ENCODE results near the gene MYT1.

DNA sequence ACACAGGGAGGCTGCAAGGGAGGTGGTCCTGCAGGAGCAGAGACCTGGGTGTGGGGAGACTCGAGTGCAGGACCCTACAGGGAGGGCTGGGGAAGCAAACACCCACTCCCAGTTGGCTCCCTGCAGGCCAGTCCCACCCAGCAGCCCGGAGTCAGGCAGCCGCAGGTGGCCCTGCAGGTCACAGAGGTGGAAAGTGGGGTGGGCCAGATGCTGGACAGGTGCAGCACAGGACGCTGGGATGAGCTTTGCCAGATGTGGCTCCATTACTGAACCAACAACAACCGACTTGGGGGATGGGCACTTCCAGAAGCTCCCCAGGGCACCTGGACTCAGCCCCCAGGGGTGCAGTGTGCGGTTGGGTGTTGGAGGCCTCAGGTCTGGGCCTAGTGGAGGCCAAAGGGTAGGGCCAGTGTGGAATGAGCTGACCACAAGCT, 26.6 kb upstream of the MYT1 start:
- TF ChIP-seq, protein P1, sequence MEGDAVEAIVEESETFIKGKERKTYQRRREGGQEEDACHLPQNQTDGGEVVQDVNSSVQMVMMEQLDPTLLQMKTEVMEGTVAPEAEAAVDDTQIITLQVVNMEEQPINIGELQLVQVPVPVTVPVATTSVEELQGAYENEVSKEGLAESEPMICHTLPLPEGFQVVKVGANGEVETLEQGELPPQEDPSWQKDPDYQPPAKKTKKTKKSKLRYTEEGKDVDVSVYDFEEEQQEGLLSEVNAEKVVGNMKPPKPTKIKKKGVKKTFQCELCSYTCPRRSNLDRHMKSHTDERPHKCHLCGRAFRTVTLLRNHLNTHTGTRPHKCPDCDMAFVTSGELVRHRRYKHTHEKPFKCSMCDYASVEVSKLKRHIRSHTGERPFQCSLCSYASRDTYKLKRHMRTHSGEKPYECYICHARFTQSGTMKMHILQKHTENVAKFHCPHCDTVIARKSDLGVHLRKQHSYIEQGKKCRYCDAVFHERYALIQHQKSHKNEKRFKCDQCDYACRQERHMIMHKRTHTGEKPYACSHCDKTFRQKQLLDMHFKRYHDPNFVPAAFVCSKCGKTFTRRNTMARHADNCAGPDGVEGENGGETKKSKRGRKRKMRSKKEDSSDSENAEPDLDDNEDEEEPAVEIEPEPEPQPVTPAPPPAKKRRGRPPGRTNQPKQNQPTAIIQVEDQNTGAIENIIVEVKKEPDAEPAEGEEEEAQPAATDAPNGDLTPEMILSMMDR (IDR thresholded peaks at IDR 0.05) = no peak
- TF ChIP-seq ZFX (IDR thresholded peaks at IDR 0.05; ENCODE audit: borderline replicate concordance) = no peak

All from 22Rv1 (cell line).